Neuronal stem cell (in vitro differentiated cells): ENCODE data around the gene SLC6A19.
A peak's percentile ranks its signal among the peaks of the same experiment; 100 is the strongest.

Experiments used
- DNase-seq: peaks from one replicate; pipeline ENCODE4 v3.0.0-alpha.2; 2013; ENCODE audit warnings: low spot score
- H2AFZ ChIP-seq: one replicate; pipeline ENCODE4 v1.6.1; 2013; ENCODE audit warnings: mild to moderate bottlenecking, low read length, inconsistent platforms
- H2AK5ac ChIP-seq: 2 replicates; pipeline ENCODE4 v1.6.1; 2013; ENCODE audit warnings: low read depth, mild to moderate bottlenecking, inconsistent platforms, low read length, moderate library complexity, mixed read lengths
- H2BK120ac ChIP-seq: 2 replicates; pipeline ENCODE4 v1.6.1; 2013; ENCODE audit warnings: low read depth, mild to moderate bottlenecking, inconsistent platforms, low read length, moderate library complexity, mixed read lengths
- H2BK12ac ChIP-seq: one replicate; pipeline ENCODE4 v1.6.1; 2013; ENCODE audit warnings: low read length, inconsistent platforms
- H2BK15ac ChIP-seq: 2 replicates; pipeline ENCODE4 v1.6.1; 2013; ENCODE audit warnings: mild to moderate bottlenecking, low read length, inconsistent platforms, mixed read lengths
- H2BK5ac ChIP-seq: one replicate; pipeline ENCODE4 v1.6.1; 2013; ENCODE audit warnings: inconsistent platforms, mild to moderate bottlenecking, low read length, moderate library complexity
- H3K14ac ChIP-seq: one replicate; pipeline ENCODE4 v1.6.1; 2013; ENCODE audit warnings: low read length, inconsistent platforms
- H3K18ac ChIP-seq: 2 replicates; pipeline ENCODE4 v1.6.1; 2013; ENCODE audit warnings: low read length, inconsistent platforms
- H3K23ac ChIP-seq: 2 replicates; pipeline ENCODE4 v1.6.1; 2013; ENCODE audit warnings: low read depth, mild to moderate bottlenecking, mixed read lengths, low read length, inconsistent platforms; ENCODE audit not compliant: poor library complexity
- H3K27ac ChIP-seq: replicated peaks from 3 replicates; pipeline ENCODE4 v1.5.1; 2013; ENCODE audit warnings: low read length, inconsistent platforms
- H3K27me3 ChIP-seq, 3 experiments: 2 replicates each; pipeline ENCODE4 v1.6.1; 2013; ENCODE audit warnings: low read length in 3 of 3, mild to moderate bottlenecking in 2 of 3, inconsistent platforms in 1 of 3, low read depth in 1 of 3, mixed read lengths in 1 of 3, moderate library complexity in 1 of 3; ENCODE audit not compliant: control insufficient read depth in 3 of 3, insufficient read depth in 3 of 3
- H3K36me3 ChIP-seq, 2 donors: replicated peaks in 1 of 2; 2 replicates each; pipeline ENCODE4 v1.6.1; 2013; ENCODE audit warnings: low read length in 2 of 2; ENCODE audit not compliant: control insufficient read depth in 2 of 2, insufficient read depth in 2 of 2
- H3K4ac ChIP-seq: 2 replicates; pipeline ENCODE4 v1.6.1; 2013; ENCODE audit warnings: inconsistent platforms, mild to moderate bottlenecking, low read length, moderate library complexity
- H3K4me1 ChIP-seq, 2 donors: 1 replicate in 1 of 2; 2 replicates in 1 of 2; pipeline ENCODE4 v1.6.1; 2013; ENCODE audit warnings: low read length in 2 of 2, low read depth in 1 of 2; ENCODE audit not compliant: control insufficient read depth in 2 of 2, insufficient read depth in 1 of 2
- H3K4me2 ChIP-seq: one replicate; pipeline ENCODE4 v1.6.1; 2013; ENCODE audit warnings: mild to moderate bottlenecking, low read length, inconsistent platforms; ENCODE audit not compliant: insufficient read depth, poor library complexity, severe bottlenecking
- H3K4me3 ChIP-seq, 2 donors: 2 replicates each; pipeline ENCODE4 v1.5.1; 2013; ENCODE audit warnings: low read length in 2 of 2, mild to moderate bottlenecking in 2 of 2, inconsistent platforms in 1 of 2, moderate library complexity in 1 of 2
- H3K79me1 ChIP-seq: one replicate; pipeline ENCODE4 v1.6.1; 2013; ENCODE audit warnings: low read depth, mild to moderate bottlenecking, inconsistent platforms, low read length, moderate library complexity
- H3K9ac ChIP-seq: one replicate; pipeline ENCODE4 v1.6.1; 2013; ENCODE audit warnings: mild to moderate bottlenecking, low read depth, low read length, inconsistent platforms; ENCODE audit not compliant: poor library complexity
- H3K9me3 ChIP-seq, 2 donors: replicated peaks in 1 of 2; 2 replicates each; pipeline versions ENCODE3 to v1.6.1; 2013; ENCODE audit warnings: low read length in 2 of 2, mild to moderate bottlenecking in 2 of 2, inconsistent platforms in 1 of 2, low read depth in 1 of 2, mixed read lengths in 1 of 2, moderate library complexity in 1 of 2; ENCODE audit not compliant: control insufficient read depth in 2 of 2, insufficient read depth in 1 of 2
- H4K8ac ChIP-seq: one replicate; pipeline ENCODE4 v1.6.1; 2013; ENCODE audit warnings: low read depth, mild to moderate bottlenecking, inconsistent platforms, low read length, moderate library complexity
- H4K91ac ChIP-seq: one replicate; pipeline ENCODE4 v1.6.1; 2013; ENCODE audit warnings: low read length, low read depth, mild to moderate bottlenecking, inconsistent platforms; ENCODE audit not compliant: poor library complexity
- WGBS, 2 donors: extraction: QIAGEN DNeasy Blood & Tissue Kit; methylation state at CpG; one replicate each; pipeline ENCODE4 v1.1.7; 2013; ENCODE audit warnings: missing lambda C conversion rate in 2 of 2, mixed read lengths in 1 of 2; ENCODE audit not compliant: insufficient read length in 2 of 2, insufficient replicate concordance in 1 of 2; ENCODE audit errors: extremely low coverage in 2 of 2; 5-methylcytosine and 5-hydroxymethylcytosine counted together

The SLC6A19 gene

GRCh38 chr5:1217596-1218206, 16.3 kb downstream of the SLC6A19 start:
- Histone ChIP-seq H2BK5ac (peak overlapping the region; percentile 48), H4K91ac (no peak overlapping the region), H3K23ac (peak overlapping the region; percentile 43), H3K18ac (no peak overlapping the region), H3K9me3 (peaks cover 0 to 9% of the 10 kb centered on the region in 2 donors), H3K4me3 (no peak overlapping the region), H3K36me3 (peaks cover 0 to 2% of the 10 kb centered on the region in 2 donors), H3K14ac (no peak overlapping the region), H3K4ac (no peak overlapping the region), H3K4me2 (no peak overlapping the region), H2BK15ac (no peak overlapping the region), H3K27ac (no peak overlapping the region), H2AK5ac (peak overlapping the region; percentile 76), H2BK12ac (peak overlapping the region; percentile 88), H3K9ac (peak overlapping the region; percentile 9), H3K79me1 (peaks cover 5% of the 10 kb centered on the region), H3K27me3 (peaks cover 0 to 4% (median 0%) of the 10 kb centered on the region in 3 experiments), H4K8ac (no peak overlapping the region), H3K4me1 (peaks cover 0 to 3% of the 10 kb centered on the region in 2 donors), H2AFZ (no peak overlapping the region), H2BK120ac (no peak overlapping the region)
- DNase-seq, result no peak
- no CpG with 5 or more reads among the region's 24 CpGs for WGBS, 2 donors

- Histone ChIP-seq H3K9ac (peak overlapping the region; percentile 9), H3K4ac (no peak overlapping the region), H3K36me3 (peaks cover 0 to 2% of the 10 kb centered on the region in 2 donors), H3K4me3 (no peak overlapping the region), H3K27me3 (peaks cover 0 to 4% (median 3%) of the 10 kb centered on the region in 3 experiments), H3K4me1 (peaks cover 0 to 3% of the 10 kb centered on the region in 2 donors), H2AK5ac (peak overlapping the region; percentile 76), H3K9me3 (peaks cover 0 to 9% of the 10 kb centered on the region in 2 donors), H3K4me2 (no peak overlapping the region), H3K18ac (peak overlapping the region; percentile 72), H2BK12ac (peak overlapping the region; percentile 88), H3K14ac (peak overlapping the region; percentile 31), H2BK15ac (peak overlapping the region; percentile 27), H2BK5ac (peak overlapping the region; percentile 48), H4K91ac (no peak overlapping the region), H3K79me1 (peaks cover 5% of the 10 kb centered on the region), H2BK120ac (no peak overlapping the region), H4K8ac (no peak overlapping the region), H3K23ac (peak overlapping the region; percentile 14), H3K27ac (no peak overlapping the region), H2AFZ (no peak overlapping the region)
- DNase-seq, result no peak
- no CpG with 5 or more reads among the region's 38 CpGs for WGBS, 2 donors
Observed at GRCh38 chr5:1218351-1219080, 17.1 kb downstream of the SLC6A19 start.

GRCh38 chr5:1219098-1219767, 17.8 kb downstream of the SLC6A19 start:
- Histone ChIP-seq H3K27me3 (peaks cover 0 to 6% (median 4%) of the 10 kb centered on the region in 3 experiments), H2BK12ac (no peak overlapping the region)
- WGBS, 2 donors, result no CpG with 5 or more reads among the region's 38 CpGs

GRCh38 chr5:1219768-1220100, 18.3 kb downstream of the SLC6A19 start:
- H4K8ac ChIP-seq, result no peak overlapping the region
- H3K23ac ChIP-seq, result no peak overlapping the region
- no peak overlapping the region for H3K4ac ChIP-seq
- DNase-seq, result no peak
- no CpG with 5 or more reads among the region's 11 CpGs for WGBS, 2 donors
- peak overlapping the region; percentile 7 for H3K18ac ChIP-seq
- H2AK5ac ChIP-seq, result no peak overlapping the region
- H3K79me1 ChIP-seq, result peaks cover 5% of the 10 kb centered on the region
- H3K14ac ChIP-seq, result no peak overlapping the region
- peaks cover 0 to 9% (median 4%) of the 10 kb centered on the region in 3 experiments for H3K27me3 ChIP-seq
- H3K36me3 ChIP-seq, result peaks cover 0 to 2% of the 10 kb centered on the region in 2 donors
- no peak overlapping the region for H2BK5ac ChIP-seq
- no peak overlapping the region for H3K9ac ChIP-seq
- peaks cover 0 to 9% of the 10 kb centered on the region in 2 donors for H3K9me3 ChIP-seq
- H3K27ac ChIP-seq, result no peak overlapping the region
- no peak overlapping the region for H2BK120ac ChIP-seq
- no peak overlapping the region for H3K4me3 ChIP-seq
- peaks cover 0 to 3% of the 10 kb centered on the region in 2 donors for H3K4me1 ChIP-seq
- H2BK15ac ChIP-seq, result no peak overlapping the region
- no peak overlapping the region for H2AFZ ChIP-seq
- no peak overlapping the region for H2BK12ac ChIP-seq
- H3K4me2 ChIP-seq, result no peak overlapping the region
- no peak overlapping the region for H4K91ac ChIP-seq

More at GRCh38 chr5:1219098-1219767, 17.8 kb downstream of the SLC6A19 start:
- Histone ChIP-seq H3K18ac (peak overlapping the region; percentile 7), H2BK5ac (no peak overlapping the region), H3K4me2 (no peak overlapping the region), H3K36me3 (peaks cover 0 to 2% of the 10 kb centered on the region in 2 donors), H2BK15ac (no peak overlapping the region), H3K4me1 (peaks cover 0 to 3% of the 10 kb centered on the region in 2 donors), H3K9me3 (peaks cover 0 to 9% of the 10 kb centered on the region in 2 donors), H3K27ac (no peak overlapping the region), H4K8ac (no peak overlapping the region), H3K4ac (no peak overlapping the region), H2BK120ac (no peak overlapping the region), H2AK5ac (peak overlapping the region; percentile 22), H3K4me3 (no peak overlapping the region), H3K23ac (no peak overlapping the region), H3K9ac (no peak overlapping the region), H4K91ac (no peak overlapping the region), H3K79me1 (peaks cover 5% of the 10 kb centered on the region), H3K14ac (no peak overlapping the region), H2AFZ (no peak overlapping the region)
- DNase-seq, result no peak
